ENCODE measurements around the gene CD19.
"Not testable (repeated sequence)": the region's sequence is repeated elsewhere in the genome, so short reads cannot be mapped to it uniquely, and the experiment has no call there.

CD19 gene

GRCh38 chr16:28931801-28932225 is at the start of gene CD19:
CD19 (plus strand) TSS chr16:28931971; CDS start chr16:28932001, 30 bp downstream.
- Histone ChIP-seq H3K9me3 (ENCODE audit: control insufficient read depth in 2 of 2, low read length in 2 of 2) (no peaks in the 10 kb centered on the region), H3K4me1 (ENCODE audit: control insufficient read depth, insufficient read depth, low read length) (no peaks in the 10 kb centered on the region), H3K27me3 (ENCODE audit: control insufficient read depth in 1 of 2, insufficient read depth in 2 of 2, low read length in 2 of 2) (no peaks in the 10 kb centered on the region), H3K4me3 (ENCODE audit: low read length in 2 of 2) (no peak within 1 kb of the TSS), H3K27ac (ENCODE audit: low read length) (no peak within 1 kb of the TSS), H3K36me3 (ENCODE audit: control insufficient read depth in 2 of 2, insufficient read depth in 2 of 2, low read length in 2 of 2) (no peaks in the 10 kb centered on the region), H3K9ac (ENCODE audit: low read length in 2 of 2) (no peak within 1 kb of the TSS)

GRCh38 chr16:28882551-28883160 is 49.1 kb upstream of the CD19 start:
- Histone ChIP-seq H3K9me3 (ENCODE audit: control insufficient read depth in 2 of 2, low read length in 2 of 2) (no peaks in the 10 kb centered on the region), H3K36me3 (ENCODE audit: control insufficient read depth in 2 of 2, insufficient read depth in 2 of 2, low read length in 2 of 2) (no peaks in the 10 kb centered on the region), H3K27me3 (ENCODE audit: control insufficient read depth in 1 of 2, insufficient read depth in 2 of 2, low read length in 2 of 2) (peaks cover 13 to 21% of the 10 kb centered on the region in 2 donors), H3K4me1 (ENCODE audit: control insufficient read depth, insufficient read depth, low read length) (peaks cover 15% of the 10 kb centered on the region), H3K4me3 (ENCODE audit: low read length in 2 of 2) (no peak overlapping the region), H3K9ac (ENCODE audit: low read length in 2 of 2) (no peak overlapping the region), H3K27ac (ENCODE audit: low read length) (no peak overlapping the region)

GRCh38 chr16:28883221-28883996 is 48.4 kb upstream of the CD19 start:
- peaks cover 13 to 21% of the 10 kb centered on the region in 2 donors for H3K27me3 ChIP-seq (ENCODE audit: control insufficient read depth in 1 of 2, insufficient read depth in 2 of 2, low read length in 2 of 2)
- no peak overlapping the region for H3K9ac ChIP-seq (ENCODE audit: low read length in 2 of 2)
- H3K4me3 ChIP-seq (ENCODE audit: low read length in 2 of 2) = no peak overlapping the region

GRCh38 chr16:28884045-28884444 is 47.7 kb upstream of the CD19 start:
- Histone ChIP-seq H3K27ac (ENCODE audit: low read length) (no peak overlapping the region), H3K27me3 (ENCODE audit: control insufficient read depth in 1 of 2, insufficient read depth in 2 of 2, low read length in 2 of 2) (peaks cover 13 to 21% of the 10 kb centered on the region in 2 donors), H3K36me3 (ENCODE audit: control insufficient read depth in 2 of 2, insufficient read depth in 2 of 2, low read length in 2 of 2) (no peaks in the 10 kb centered on the region), H3K9me3 (ENCODE audit: control insufficient read depth in 2 of 2, low read length in 2 of 2) (no peaks in the 10 kb centered on the region), H3K4me3 (ENCODE audit: low read length in 2 of 2) (no peak overlapping the region), H3K4me1 (ENCODE audit: control insufficient read depth, insufficient read depth, low read length) (peaks cover 14% of the 10 kb centered on the region), H3K9ac (ENCODE audit: low read length in 2 of 2) (no peak overlapping the region)

More at GRCh38 chr16:28883221-28883996, 48.4 kb upstream of the CD19 start:
- Histone ChIP-seq H3K27ac (ENCODE audit: low read length) (no peak overlapping the region), H3K9me3 (ENCODE audit: control insufficient read depth in 2 of 2, low read length in 2 of 2) (no peaks in the 10 kb centered on the region), H3K4me1 (ENCODE audit: control insufficient read depth, insufficient read depth, low read length) (peaks cover 15% of the 10 kb centered on the region), H3K36me3 (ENCODE audit: control insufficient read depth in 2 of 2, insufficient read depth in 2 of 2, low read length in 2 of 2) (no peaks in the 10 kb centered on the region)

- Histone ChIP-seq H3K36me3 (ENCODE audit: control insufficient read depth in 2 of 2, insufficient read depth in 2 of 2, low read length in 2 of 2) (no peaks in the 10 kb centered on the region), H3K4me1 (ENCODE audit: control insufficient read depth, insufficient read depth, low read length) (no peaks in the 10 kb centered on the region), H3K4me3 (ENCODE audit: low read length in 2 of 2) (no peak overlapping the region), H3K27me3 (ENCODE audit: control insufficient read depth in 1 of 2, insufficient read depth in 2 of 2, low read length in 2 of 2) (peaks cover 9% of the 10 kb centered on the region in 2 donors), H3K9ac (ENCODE audit: low read length in 2 of 2) (no peak overlapping the region), H3K9me3 (ENCODE audit: control insufficient read depth in 2 of 2, low read length in 2 of 2) (no peaks in the 10 kb centered on the region), H3K27ac (ENCODE audit: low read length) (no peak overlapping the region)
These were observed 44.8 kb upstream of the CD19 start for GRCh38 chr16:28886945-28887344.

GRCh38 chr16:28890355-28890754 is 41.4 kb upstream of the CD19 start:
- H3K27me3 ChIP-seq (ENCODE audit: control insufficient read depth in 1 of 2, insufficient read depth in 2 of 2, low read length in 2 of 2); H3K4me3 ChIP-seq (ENCODE audit: low read length in 2 of 2); H3K4me1 ChIP-seq (ENCODE audit: control insufficient read depth, insufficient read depth, low read length); H3K36me3 ChIP-seq (ENCODE audit: control insufficient read depth in 2 of 2, insufficient read depth in 2 of 2, low read length in 2 of 2); H3K9me3 ChIP-seq (ENCODE audit: control insufficient read depth in 2 of 2, low read length in 2 of 2); H3K9ac ChIP-seq (ENCODE audit: low read length in 2 of 2); H3K27ac ChIP-seq (ENCODE audit: low read length): not testable (repeated sequence)

- no peak overlapping the region for H3K9ac ChIP-seq (ENCODE audit: low read length in 2 of 2)
- no peaks in the 10 kb centered on the region for H3K27me3 ChIP-seq (ENCODE audit: control insufficient read depth in 1 of 2, insufficient read depth in 2 of 2, low read length in 2 of 2)
- no peak overlapping the region for H3K27ac ChIP-seq (ENCODE audit: low read length)
- H3K4me3 ChIP-seq (ENCODE audit: low read length in 2 of 2) = no peak overlapping the region
- no peaks in the 10 kb centered on the region for H3K36me3 ChIP-seq (ENCODE audit: control insufficient read depth in 2 of 2, insufficient read depth in 2 of 2, low read length in 2 of 2)
- no peaks in the 10 kb centered on the region for H3K4me1 ChIP-seq (ENCODE audit: control insufficient read depth, insufficient read depth, low read length)
- no peaks in the 10 kb centered on the region for H3K9me3 ChIP-seq (ENCODE audit: control insufficient read depth in 2 of 2, low read length in 2 of 2)
These were observed 39.5 kb upstream of the CD19 start for GRCh38 chr16:28891964-28892890.

GRCh38 chr16:28893291-28893690 is 38.5 kb upstream of the CD19 start:
- no peak overlapping the region for H3K27ac ChIP-seq (ENCODE audit: low read length)
- no peaks in the 10 kb centered on the region for H3K36me3 ChIP-seq (ENCODE audit: control insufficient read depth in 2 of 2, insufficient read depth in 2 of 2, low read length in 2 of 2)
- no peaks in the 10 kb centered on the region for H3K4me1 ChIP-seq (ENCODE audit: control insufficient read depth, insufficient read depth, low read length)
- H3K9ac ChIP-seq (ENCODE audit: low read length in 2 of 2) = no peak overlapping the region
- no peak overlapping the region for H3K4me3 ChIP-seq (ENCODE audit: low read length in 2 of 2)
- H3K27me3 ChIP-seq (ENCODE audit: control insufficient read depth in 1 of 2, insufficient read depth in 2 of 2, low read length in 2 of 2) = no peaks in the 10 kb centered on the region
- no peaks in the 10 kb centered on the region for H3K9me3 ChIP-seq (ENCODE audit: control insufficient read depth in 2 of 2, low read length in 2 of 2)

GRCh38 chr16:28895609-28896008 is 36.2 kb upstream of the CD19 start:
- H3K36me3 ChIP-seq (ENCODE audit: control insufficient read depth in 2 of 2, insufficient read depth in 2 of 2, low read length in 2 of 2) = no peaks in the 10 kb centered on the region
- no peak overlapping the region for H3K4me3 ChIP-seq (ENCODE audit: low read length in 2 of 2)
- H3K4me1 ChIP-seq (ENCODE audit: control insufficient read depth, insufficient read depth, low read length) = no peaks in the 10 kb centered on the region
- H3K27me3 ChIP-seq (ENCODE audit: control insufficient read depth in 1 of 2, insufficient read depth in 2 of 2, low read length in 2 of 2) = no peaks in the 10 kb centered on the region
- no peak overlapping the region for H3K27ac ChIP-seq (ENCODE audit: low read length)
- no peaks in the 10 kb centered on the region for H3K9me3 ChIP-seq (ENCODE audit: control insufficient read depth in 2 of 2, low read length in 2 of 2)
- H3K9ac ChIP-seq (ENCODE audit: low read length in 2 of 2) = no peak overlapping the region

GRCh38 chr16:28897826-28898225 is 33.9 kb upstream of the CD19 start:
- Histone ChIP-seq H3K9ac (ENCODE audit: low read length in 2 of 2) (no peak overlapping the region), H3K4me3 (ENCODE audit: low read length in 2 of 2) (no peak overlapping the region), H3K4me1 (ENCODE audit: control insufficient read depth, insufficient read depth, low read length) (no peaks in the 10 kb centered on the region), H3K9me3 (ENCODE audit: control insufficient read depth in 2 of 2, low read length in 2 of 2) (no peaks in the 10 kb centered on the region), H3K27me3 (ENCODE audit: control insufficient read depth in 1 of 2, insufficient read depth in 2 of 2, low read length in 2 of 2) (no peaks in the 10 kb centered on the region), H3K36me3 (ENCODE audit: control insufficient read depth in 2 of 2, insufficient read depth in 2 of 2, low read length in 2 of 2) (no peaks in the 10 kb centered on the region), H3K27ac (ENCODE audit: low read length) (no peak overlapping the region)
